HepG2 (cell line): ENCODE measurements around the gene WDR93. TPM values are rescaled to one million over a fixed set of nuclear protein-coding genes. Genes with fewer than 3 reads are reported as not detected.

Experiments
- ATAC-seq: fragments of 200-7000 bp; cut with Tn5 transposase; 3 replicates; pipeline ENCODE4 v1.9.1; 2020; ENCODE audit warnings: mild to moderate bottlenecking, moderate library complexity
- BruUV-seq: library from RNA; stranded (reverse); fragments of 400-500 nt; replicated peaks from 2 replicates; lab custom pipeline; 2021; lab: Mats Ljungman, UMichigan
- CTCF ChIA-PET: fragments of 300-600 bp; formaldehyde crosslinking; extraction: SDS; loops from one replicate; lab custom pipeline; 2021; ENCODE audit warnings: low total read pairs, inconsistent platforms, low intra/inter-chr PET ratio; lab: Yijun Ruan, JAX
- POLR2A ChIA-PET: fragments of 350-600 bp; sonication (Branson Sonifier 250); formaldehyde crosslinking; loops from one replicate; lab custom pipeline; 2020; ENCODE audit warnings: antibody characterized with exemption, inconsistent platforms; lab: Yijun Ruan, JAX
- DNase-seq: peaks from one replicate; pipeline ENCODE4 v3.0.0-alpha.2; 2015; ENCODE audit warnings: low spot score
- FAIRE-seq: peaks from 3 replicates; lab custom pipeline; 2011; peaks lifted over from hg19 to GRCh38; lab: Jason Lieb, UNC
- H2AFZ ChIP-seq: one replicate; pipeline ENCODE4 v1.6.1; 2011; ENCODE audit warnings: low read length, inconsistent platforms
- H3K27ac ChIP-seq: fragments of 300-600 bp; 3 replicates; pipeline ENCODE4 v1.8.0; 2011; ENCODE audit warnings: mixed run types, mild to moderate bottlenecking, mixed read lengths, low read length, inconsistent platforms; ENCODE audit not compliant: insufficient read depth; ENCODE audit errors: extremely low read length
- H3K27me3 ChIP-seq, 2 experiments: fragments of 200-600 bp in 1 of 2; 2 replicates in 1 of 2; 3 replicates in 1 of 2; pipeline versions ENCODE4 v1.6.0 to v1.8.0; 2011; ENCODE audit warnings: low read length in 2 of 2, mild to moderate bottlenecking in 2 of 2, moderate library complexity in 2 of 2, inconsistent platforms in 1 of 2; ENCODE audit not compliant: insufficient read depth in 2 of 2, control insufficient read depth in 1 of 2
- H3K36me3 ChIP-seq, 2 experiments: fragments of 200-600 bp in 1 of 2; replicated peaks in 1 of 2; 2 replicates in 1 of 2; 3 replicates in 1 of 2; pipeline versions ENCODE4 v1.5.1 to v1.8.0; 2011; ENCODE audit warnings: low read length in 2 of 2, inconsistent platforms in 1 of 2; ENCODE audit not compliant: insufficient read depth in 2 of 2, control insufficient read depth in 1 of 2
- H3K4me1 ChIP-seq: 2 replicates; pipeline ENCODE4 v1.5.1; 2012; ENCODE audit warnings: low read length, inconsistent platforms; ENCODE audit not compliant: insufficient read depth
- H3K4me2 ChIP-seq: 2 replicates; pipeline ENCODE4 v1.6.0; 2011; ENCODE audit warnings: low read depth, low read length, inconsistent platforms
- H3K4me3 ChIP-seq, 3 experiments: fragments of 200-600 bp in 1 of 3; sonication (generic), shearing (Covaris generic) in 1 of 3; replicated peaks in 1 of 3; 2 replicates each; pipeline ENCODE4 v1.5.1; 2011 to 2016; ENCODE audit warnings: low read length in 3 of 3, inconsistent platforms in 2 of 3, low read depth in 2 of 3, mild to moderate bottlenecking in 2 of 3, control low read depth in 1 of 3, mixed read lengths in 1 of 3; ENCODE audit not compliant: insufficient read depth in 1 of 3
- H3K79me2 ChIP-seq: one replicate; pipeline ENCODE4 v1.6.1; 2011; ENCODE audit warnings: low read length, inconsistent platforms; ENCODE audit not compliant: insufficient read depth
- H3K9ac ChIP-seq: 2 replicates; pipeline ENCODE4 v1.6.0; 2011; ENCODE audit warnings: mild to moderate bottlenecking, low read depth, low read length, inconsistent platforms; ENCODE audit not compliant: insufficient read depth
- H3K9me3 ChIP-seq: 2 replicates; pipeline ENCODE4 v1.5.1; 2012; ENCODE audit warnings: mild to moderate bottlenecking, low read length
- H4K20me1 ChIP-seq: 2 replicates; pipeline ENCODE4 v1.6.0; 2011; ENCODE audit warnings: inconsistent platforms, mild to moderate bottlenecking, low read length, moderate library complexity; ENCODE audit not compliant: insufficient read depth
- CHD2 ChIP-seq: IDR thresholded peaks from 2 replicates; pipeline ENCODE4 v1.6.1; 2011; ENCODE audit warnings: low read depth, low read length, improper control_type of control experiment
- EEA1 ChIP-seq: sonication (generic); formaldehyde crosslinking; IDR thresholded peaks from 2 replicates; pipeline ENCODE4 v1.5.1; 2020; ENCODE audit warnings: mild to moderate bottlenecking, missing genetic modification reagents, borderline replicate concordance
- KDM3A ChIP-seq: IDR thresholded peaks from 2 replicates; pipeline ENCODE4 v1.6.1; 2018; ENCODE audit warnings: low read depth, missing compliant biosample characterization
- RCOR2 ChIP-seq: IDR thresholded peaks from 2 replicates; pipeline ENCODE4 v1.6.1; 2016; ENCODE audit warnings: missing biosample characterization, missing genetic modification reagents
- SMAD9 ChIP-seq: sonication (generic); formaldehyde crosslinking; IDR thresholded peaks from 2 replicates; pipeline ENCODE4 v1.5.1; 2020; ENCODE audit warnings: mild to moderate bottlenecking, missing genetic modification reagents
- ZNF143 ChIP-seq: sonication (generic); formaldehyde crosslinking; IDR thresholded peaks from 2 replicates; pipeline ENCODE4 v1.4.0; 2020; ENCODE audit warnings: missing genetic modification reagents
- WGBS: methylation state at CpG from one replicate; pipeline ENCODE4 v1.1.6; 2017; ENCODE audit warnings: low lambda C conversion rate; 5-methylcytosine and 5-hydroxymethylcytosine counted together
- in situ Hi-C: cut with HindIII; loops from 2 replicates; pipeline ENCODE4 v1.10.0; 2017; ENCODE audit warnings: low pct_unique_long_range_greater_than_20kb; ENCODE audit not compliant: extremely low pct_ligation_motif_present
- intact Hi-C: fragments of 100-400 bp; cut with micrococcal nuclease; formaldehyde crosslinking; loops from one replicate; pipeline ENCODE4 v1.10.0; 2022; ENCODE audit not compliant: unreplicated experiment
- polyA plus RNA-seq, 8 experiments: library from polyadenylated mRNA; depleted of rRNA in 3 of 8; stranded (reverse) in 7 of 8; unstranded in 1 of 8; fragments of >200 nt; fragmentation: Illumina TruSeq in 4 of 8; extraction: Trizol in 4 of 8; gene quantifications; 2 replicates each; pipeline versions ENCODE4 v1.2.1 to v1.2.3, GENCODE V29; 2011 to 2016; ENCODE audit warnings: low read depth in 4 of 8, missing spikeins in 1 of 8, mixed read lengths in 1 of 8; ENCODE audit not compliant: insufficient read depth in 1 of 8
- total RNA-seq, 5 experiments: library from RNA; depleted of rRNA; stranded (reverse); fragments of >200 nt; fragmentation: Illumina TruSeq; extraction: Trizol; gene quantifications; 2 replicates each; pipeline ENCODE4 v1.2.3, GENCODE V29; 2016; ENCODE audit warnings: low read depth in 1 of 5
- TF ChIP-seq, protein P1 (sequence below): sonication (generic); formaldehyde crosslinking; IDR thresholded peaks from 2 replicates; pipeline ENCODE4 v1.4.0; 2020; ENCODE audit warnings: mild to moderate bottlenecking, missing genetic modification reagents, borderline replicate concordance
- TF ChIP-seq, protein P2 (sequence below): sonication (generic); formaldehyde crosslinking; IDR thresholded peaks from 2 replicates; pipeline ENCODE4 v1.5.0; 2020; ENCODE audit warnings: missing genetic modification reagents

Gene WDR93
- total and polyA plus RNA-seq, 2 of the 13 experiments (the other 11 are each of a cell fraction or from before 2014, with no cell fraction given), result 0.07 TPM; not detected in 1

DNA sequence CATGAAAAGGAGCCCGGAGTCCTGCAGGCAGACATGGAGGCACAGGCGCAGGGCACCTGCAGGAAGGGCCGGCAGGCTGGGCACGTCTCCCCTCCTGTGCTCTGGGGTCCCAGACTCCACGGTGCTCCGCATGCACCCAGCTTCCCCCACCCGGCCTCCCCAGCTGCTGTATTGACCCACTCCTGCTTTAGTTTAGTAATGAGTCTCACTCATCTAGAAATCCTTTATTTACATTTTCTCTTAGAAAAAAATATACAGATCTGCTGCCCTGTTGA lies 94.0 kb downstream of the WDR93 start:
- in situ Hi-C loops (no loop called here), intact Hi-C loops (no loop called here)

More for the DNA sequence above, 94.0 kb downstream of the WDR93 start:
- Histone ChIP-seq H3K27me3 (no peaks in the 10 kb centered on the region), H3K4me3 (no peak overlapping the region), H3K4me2 (no peak overlapping the region), H3K79me2 (no peaks in the 10 kb centered on the region), H3K9me3 (no peaks in the 10 kb centered on the region), H3K9ac (no peak overlapping the region), H3K36me3 (peaks cover 5 to 31% of the 10 kb centered on the region in 2 experiments), H3K4me1 (peaks cover 63% of the 10 kb centered on the region), H2AFZ (no peak overlapping the region), H3K27ac (no peak overlapping the region), H4K20me1 (no peaks in the 10 kb centered on the region; the same call in 1 of the 2 replicates)
- no TSS peak for BruUV-seq
- TF ChIP-seq ZNF143 (CRISPR knock-in tag), result no peak
- no peak for TF ChIP-seq EEA1 (CRISPR knock-in tag)
- TF ChIP-seq, protein P1, sequence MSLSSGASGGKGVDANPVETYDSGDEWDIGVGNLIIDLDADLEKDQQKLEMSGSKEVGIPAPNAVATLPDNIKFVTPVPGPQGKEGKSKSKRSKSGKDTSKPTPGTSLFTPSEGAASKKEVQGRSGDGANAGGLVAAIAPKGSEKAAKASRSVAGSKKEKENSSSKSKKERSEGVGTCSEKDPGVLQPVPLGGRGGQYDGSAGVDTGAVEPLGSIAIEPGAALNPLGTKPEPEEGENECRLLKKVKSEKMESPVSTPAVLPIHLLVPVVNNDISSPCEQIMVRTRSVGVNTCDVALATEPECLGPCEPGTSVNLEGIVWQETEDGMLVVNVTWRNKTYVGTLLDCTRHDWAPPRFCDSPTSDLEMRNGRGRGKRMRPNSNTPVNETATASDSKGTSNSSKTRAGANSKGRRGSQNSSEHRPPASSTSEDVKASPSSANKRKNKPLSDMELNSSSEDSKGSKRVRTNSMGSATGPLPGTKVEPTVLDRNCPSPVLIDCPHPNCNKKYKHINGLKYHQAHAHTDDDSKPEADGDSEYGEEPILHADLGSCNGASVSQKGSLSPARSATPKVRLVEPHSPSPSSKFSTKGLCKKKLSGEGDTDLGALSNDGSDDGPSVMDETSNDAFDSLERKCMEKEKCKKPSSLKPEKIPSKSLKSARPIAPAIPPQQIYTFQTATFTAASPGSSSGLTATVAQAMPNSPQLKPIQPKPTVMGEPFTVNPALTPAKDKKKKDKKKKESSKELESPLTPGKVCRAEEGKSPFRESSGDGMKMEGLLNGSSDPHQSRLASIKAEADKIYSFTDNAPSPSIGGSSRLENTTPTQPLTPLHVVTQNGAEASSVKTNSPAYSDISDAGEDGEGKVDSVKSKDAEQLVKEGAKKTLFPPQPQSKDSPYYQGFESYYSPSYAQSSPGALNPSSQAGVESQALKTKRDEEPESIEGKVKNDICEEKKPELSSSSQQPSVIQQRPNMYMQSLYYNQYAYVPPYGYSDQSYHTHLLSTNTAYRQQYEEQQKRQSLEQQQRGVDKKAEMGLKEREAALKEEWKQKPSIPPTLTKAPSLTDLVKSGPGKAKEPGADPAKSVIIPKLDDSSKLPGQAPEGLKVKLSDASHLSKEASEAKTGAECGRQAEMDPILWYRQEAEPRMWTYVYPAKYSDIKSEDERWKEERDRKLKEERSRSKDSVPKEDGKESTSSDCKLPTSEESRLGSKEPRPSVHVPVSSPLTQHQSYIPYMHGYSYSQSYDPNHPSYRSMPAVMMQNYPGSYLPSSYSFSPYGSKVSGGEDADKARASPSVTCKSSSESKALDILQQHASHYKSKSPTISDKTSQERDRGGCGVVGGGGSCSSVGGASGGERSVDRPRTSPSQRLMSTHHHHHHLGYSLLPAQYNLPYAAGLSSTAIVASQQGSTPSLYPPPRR (CRISPR knock-in tag), result no peak
- TF ChIP-seq, protein P2, sequence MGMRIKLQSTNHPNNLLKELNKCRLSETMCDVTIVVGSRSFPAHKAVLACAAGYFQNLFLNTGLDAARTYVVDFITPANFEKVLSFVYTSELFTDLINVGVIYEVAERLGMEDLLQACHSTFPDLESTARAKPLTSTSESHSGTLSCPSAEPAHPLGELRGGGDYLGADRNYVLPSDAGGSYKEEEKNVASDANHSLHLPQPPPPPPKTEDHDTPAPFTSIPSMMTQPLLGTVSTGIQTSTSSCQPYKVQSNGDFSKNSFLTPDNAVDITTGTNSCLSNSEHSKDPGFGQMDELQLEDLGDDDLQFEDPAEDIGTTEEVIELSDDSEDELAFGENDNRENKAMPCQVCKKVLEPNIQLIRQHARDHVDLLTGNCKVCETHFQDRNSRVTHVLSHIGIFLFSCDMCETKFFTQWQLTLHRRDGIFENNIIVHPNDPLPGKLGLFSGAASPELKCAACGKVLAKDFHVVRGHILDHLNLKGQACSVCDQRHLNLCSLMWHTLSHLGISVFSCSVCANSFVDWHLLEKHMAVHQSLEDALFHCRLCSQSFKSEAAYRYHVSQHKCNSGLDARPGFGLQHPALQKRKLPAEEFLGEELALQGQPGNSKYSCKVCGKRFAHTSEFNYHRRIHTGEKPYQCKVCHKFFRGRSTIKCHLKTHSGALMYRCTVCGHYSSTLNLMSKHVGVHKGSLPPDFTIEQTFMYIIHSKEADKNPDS (CRISPR knock-in tag), result no peak
- TF ChIP-seq RCOR2 (CRISPR knock-in tag), result no peak
- no peak for TF ChIP-seq CHD2
- TF ChIP-seq SMAD9 (CRISPR knock-in tag), result no peak
- no peak for TF ChIP-seq KDM3A (CRISPR knock-in tag)
- CTCF ChIA-PET, result no interaction called here
- no peak for DNase-seq
- POLR2A ChIA-PET, result interaction anchor here (1.5 to 2.1 kb wide), 2 partner anchors 11 to 22 kb away, joined by 5 to 6 read pairs; no protein-coding TSS in a partner anchor
- no peak for FAIRE-seq
- WGBS, result 83% methylated on average over 1 of the region's 7 CpGs
- ATAC-seq, result no peak
